Erythroblast (primary cell): Measurements from ENCODE around the gene CFAP97D2.

Experiments
- DNase-seq, 2 experiments: peaks; one replicate each; lab custom pipeline; 2025; lab: John Stamatoyannopoulos, UW
- GATA1 ChIP-seq: IDR thresholded peaks from 2 replicates; pipeline ENCODE4 v1.6.1; 2011; ENCODE audit warnings: low read depth, mild to moderate bottlenecking, control low read depth, low read length, moderate library complexity
- POLR2A ChIP-seq: IDR thresholded peaks from 2 replicates; pipeline ENCODE4 v1.6.1; 2011; ENCODE audit warnings: mild to moderate bottlenecking, low read length

Gene CFAP97D2

DNA sequence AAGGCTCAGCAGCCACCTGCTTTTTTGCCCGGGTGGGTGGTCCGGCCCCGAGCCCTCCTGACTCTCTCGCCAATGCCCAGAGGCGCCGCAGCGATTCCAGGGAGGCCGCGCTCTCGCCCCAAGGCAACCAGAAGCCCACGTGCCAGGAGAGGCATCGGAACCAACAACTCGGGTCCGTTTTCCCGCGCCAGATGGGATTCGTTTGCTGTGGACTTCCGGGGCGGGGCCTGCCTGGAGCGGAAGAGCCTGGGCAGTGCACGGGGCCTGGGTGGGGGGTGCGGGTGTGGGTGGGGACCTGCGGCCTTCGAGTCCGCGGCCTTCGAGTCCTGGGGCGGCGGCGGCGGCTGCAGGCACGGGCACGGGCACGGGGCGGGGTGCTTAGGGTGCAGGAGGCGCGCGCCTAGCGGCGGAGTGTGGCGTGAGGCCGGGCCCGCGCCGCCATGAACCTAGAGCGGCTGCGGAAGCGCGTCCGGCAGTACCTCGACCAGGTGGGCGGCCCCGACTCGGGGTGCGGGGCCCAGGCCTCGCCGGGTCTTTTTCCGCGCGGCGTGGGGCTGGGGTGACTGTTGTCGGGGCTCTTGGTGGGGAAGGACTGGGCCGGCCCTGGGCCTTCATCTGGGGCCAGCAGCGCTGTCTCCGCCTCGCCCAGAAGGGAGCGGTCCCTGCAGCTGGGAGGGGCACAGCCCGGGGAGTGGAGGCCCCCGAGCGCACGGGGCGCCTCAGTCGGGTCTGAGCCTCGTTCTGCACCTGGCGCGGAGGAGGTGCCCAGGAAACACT is 55.8 kb downstream of the CFAP97D2 start, which contains the start of gene CDC16:
Gene CDC16 (plus strand): TSS at position 253 of the 777 bp plus-strand sequence. CDS start 188 bp downstream, at position 441.
- TF ChIP-seq GATA1: no peak
- TF ChIP-seq POLR2A: peak; percentile 75
- peak; percentile 95 to 96 for DNase-seq

DNA sequence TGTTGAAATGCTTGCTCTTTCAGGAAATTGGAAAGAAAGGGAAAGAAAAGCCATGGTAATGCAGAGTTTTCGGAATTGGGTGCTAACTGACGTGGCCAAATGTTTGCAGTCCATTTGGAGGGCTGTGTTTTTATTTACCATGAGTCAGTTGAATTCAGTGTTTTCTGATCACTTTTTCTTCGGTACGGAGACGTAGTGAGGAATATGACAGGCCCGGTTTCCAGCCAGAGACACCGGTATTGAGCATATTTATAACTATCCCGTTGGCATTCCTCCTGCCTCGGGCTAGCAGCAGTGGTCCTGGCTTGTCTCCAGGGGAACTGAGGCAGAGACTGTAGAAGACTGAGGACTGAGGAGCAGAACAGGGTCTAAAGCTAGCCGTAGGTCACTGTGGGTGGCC is 56.6 kb downstream of the CFAP97D2 start:
- no peak for TF ChIP-seq GATA1
- TF ChIP-seq POLR2A: no peak
- peak; percentile 17 to 53 for DNase-seq

DNA sequence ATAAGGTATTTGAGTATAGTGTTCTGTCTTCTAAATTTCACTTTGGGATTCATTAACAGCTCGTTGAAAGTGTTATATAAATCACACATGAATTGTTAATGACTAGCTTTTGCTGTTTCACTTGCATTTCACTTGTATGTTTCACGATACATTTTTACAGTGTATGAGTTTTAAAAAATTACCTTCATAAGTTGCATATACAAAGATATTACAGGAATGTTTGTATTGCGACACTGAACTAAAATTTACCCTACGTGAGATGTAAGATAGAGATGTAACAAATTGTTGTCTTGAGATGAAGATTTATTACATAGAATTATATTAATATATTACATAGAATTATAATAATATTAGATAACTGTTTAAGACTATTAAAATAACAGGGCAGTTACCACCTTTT is 57.2 kb downstream of the CFAP97D2 start:
- no peak for DNase-seq
- TF ChIP-seq POLR2A: no peak
- TF ChIP-seq GATA1: no peak

DNA sequence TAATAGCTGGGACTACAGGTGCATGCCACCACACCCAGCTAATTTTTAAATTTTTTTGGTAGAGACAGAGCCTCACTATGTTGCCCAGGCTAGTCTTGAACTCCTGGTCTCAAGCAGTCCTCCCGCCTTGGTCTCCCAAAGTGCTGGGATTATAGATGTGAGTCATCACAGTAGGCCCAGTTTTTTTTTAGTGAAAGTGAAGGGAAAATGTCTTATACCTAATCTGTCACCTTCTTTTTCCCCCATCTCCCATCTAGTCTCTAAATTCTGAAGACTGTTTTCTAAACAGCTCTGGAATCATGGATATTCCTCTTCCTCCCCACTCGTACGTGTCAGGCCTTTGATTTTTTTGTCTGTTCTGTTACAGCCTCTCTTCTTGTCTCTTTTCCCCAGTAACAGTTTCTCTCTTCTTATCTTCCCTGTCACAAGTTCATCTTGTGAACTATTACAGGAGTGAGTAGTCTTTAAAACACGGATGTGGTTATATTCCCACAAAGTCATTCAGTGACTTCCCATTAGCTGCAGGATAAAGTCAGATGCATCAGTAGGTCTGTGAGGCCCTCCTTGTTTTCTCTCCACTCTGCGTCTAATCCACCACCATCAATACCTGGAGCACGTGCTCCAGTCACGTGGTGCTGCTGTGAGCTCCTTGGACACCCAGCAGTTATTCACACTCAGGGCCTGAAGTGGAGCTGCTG is 58.5 kb downstream of the CFAP97D2 start:
- DNase-seq: no peak
- TF ChIP-seq POLR2A (no peak), GATA1 (no peak)

- DNase-seq: peak; percentile 13 to 19
- TF ChIP-seq POLR2A (no peak), GATA1 (no peak)
Observed at GRCh38 chr13:114241918-114242317, 62.9 kb downstream of the CFAP97D2 start.

DNA sequence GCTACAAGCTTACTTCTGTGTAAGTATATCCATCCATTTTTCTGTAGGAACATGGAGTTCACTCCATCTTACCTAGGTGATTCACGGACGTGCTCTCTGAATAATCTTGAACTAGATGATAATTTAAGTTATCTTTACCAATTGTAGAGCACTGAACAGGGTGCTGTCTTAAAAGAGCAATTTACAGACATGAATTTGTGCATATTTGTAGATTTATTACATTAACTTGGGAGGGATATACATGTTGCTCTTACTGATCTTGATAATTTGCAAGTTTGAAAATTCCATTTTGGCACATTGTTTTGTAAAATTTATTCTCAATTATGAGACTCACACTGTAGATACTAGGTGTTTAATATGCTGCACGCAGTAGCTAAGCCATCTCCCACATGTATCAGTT is 64.9 kb downstream of the CFAP97D2 start:
- TF ChIP-seq GATA1 (no peak), POLR2A (no peak)
- no peak for DNase-seq

GRCh38 chr13:114244637-114245036 is 65.6 kb downstream of the CFAP97D2 start:
- TF ChIP-seq GATA1 (no peak), POLR2A (no peak)
- no peak for DNase-seq

DNA sequence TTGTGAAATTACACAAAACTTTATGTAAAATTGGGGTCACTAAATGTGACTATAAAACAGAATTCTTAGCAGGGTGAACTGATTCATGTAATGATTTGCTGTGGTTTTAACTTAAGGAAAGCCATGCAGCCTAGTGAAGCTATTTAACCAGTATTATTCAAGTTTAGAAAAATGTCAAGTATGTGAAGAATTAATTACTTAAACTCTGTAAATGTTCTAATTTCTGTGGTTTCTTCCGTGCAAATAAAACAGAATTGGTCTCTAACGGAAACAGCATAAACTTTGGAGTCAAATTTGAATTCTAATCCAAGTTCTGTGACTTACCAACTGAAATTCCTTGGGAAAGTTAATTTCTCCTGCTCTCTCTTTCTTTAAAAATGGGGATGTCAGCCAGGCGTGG is 69.0 kb downstream of the CFAP97D2 start:
- no peak for DNase-seq
- no peak for TF ChIP-seq POLR2A
- no peak for TF ChIP-seq GATA1

- DNase-seq: no peak
- TF ChIP-seq GATA1: no peak
- no peak for TF ChIP-seq POLR2A
Observed at GRCh38 chr13:114249077-114249476, 70.0 kb downstream of the CFAP97D2 start.

- peak; percentile 42 to 81 for DNase-seq
- peak; percentile 22 for TF ChIP-seq POLR2A
Observed at GRCh38 chr13:114251639-114252440, 72.8 kb downstream of the CFAP97D2 start.

DNA sequence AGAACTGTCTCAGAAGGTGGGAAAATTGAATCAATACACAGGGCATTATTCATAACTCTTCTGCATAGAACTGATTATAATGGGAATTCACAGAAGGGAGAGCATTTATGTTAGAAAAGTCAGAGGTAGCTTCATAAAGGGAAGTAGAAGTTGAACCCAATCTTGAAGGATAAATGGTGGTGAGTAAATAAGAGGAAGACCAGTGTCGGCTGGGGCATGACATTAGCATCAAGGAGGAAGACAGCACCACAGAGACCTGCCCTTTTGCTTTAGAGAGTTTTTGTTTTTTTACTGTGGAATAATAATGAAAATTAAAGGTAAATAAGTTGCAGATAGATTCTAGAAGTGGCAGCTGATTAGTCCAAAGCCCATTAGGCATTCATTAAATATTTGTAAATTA is 77.5 kb downstream of the CFAP97D2 start:
- no peak for TF ChIP-seq POLR2A
- TF ChIP-seq GATA1: no peak
- DNase-seq: no peak

- TF ChIP-seq GATA1 (no peak), POLR2A (no peak)
- DNase-seq: no peak
Observed at GRCh38 chr13:114257014-114257413, 78.0 kb downstream of the CFAP97D2 start.

DNA sequence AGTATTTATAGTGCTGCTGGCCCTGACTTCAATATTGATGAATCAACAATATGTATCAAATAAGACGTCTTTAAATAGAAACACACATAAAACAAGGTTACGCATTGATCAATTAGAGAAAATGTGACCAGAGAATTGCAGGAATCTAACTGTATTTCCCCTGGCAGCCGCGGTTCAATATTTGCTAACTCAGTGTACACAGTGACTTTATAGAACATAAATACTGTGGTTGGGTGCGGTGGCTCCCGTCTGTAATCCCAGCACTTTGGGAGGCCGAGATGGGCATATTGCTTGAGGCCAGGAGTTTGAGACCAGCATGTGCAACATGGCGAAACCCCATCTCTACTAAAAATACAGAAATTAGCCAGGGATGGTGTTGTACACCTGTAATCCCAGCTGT is 79.5 kb downstream of the CFAP97D2 start:
- TF ChIP-seq POLR2A (no peak), GATA1 (no peak)
- no peak for DNase-seq

DNA sequence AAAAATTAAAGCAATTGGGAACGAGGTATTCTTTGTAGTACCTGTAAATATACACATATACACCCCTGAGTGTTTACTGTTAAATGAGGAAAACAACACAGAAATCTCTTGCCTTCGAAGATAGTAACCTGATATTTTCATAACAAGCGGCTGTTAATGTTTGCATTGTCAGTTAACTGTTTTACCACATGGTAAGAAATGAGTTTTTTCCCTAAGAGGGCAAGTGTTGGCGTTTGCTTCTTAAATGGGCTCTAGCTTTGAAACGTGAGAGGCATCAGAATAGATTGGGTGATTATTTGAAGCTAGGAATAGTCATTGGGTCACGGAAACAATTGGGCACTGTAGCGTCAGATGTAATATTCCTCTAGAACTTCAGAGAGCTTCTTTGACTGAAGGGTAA is 80.3 kb downstream of the CFAP97D2 start:
- DNase-seq: no peak
- TF ChIP-seq GATA1: no peak
- no peak for TF ChIP-seq POLR2A
